IMR-90 (cell line): ENCODE results near the gene DNM2.

Experiments used
- BHLHE40 ChIP-seq: fragments of 150-350 bp; IDR thresholded peaks from 2 replicates; pipeline ENCODE4 v1.6.1; 2016; ENCODE audit warnings: mild to moderate bottlenecking, low read depth, low read length
- CEBPB ChIP-seq: IDR thresholded peaks from 2 replicates; pipeline ENCODE4 v1.6.1; 2012; ENCODE audit warnings: low read depth, low read length, improper control_type of control experiment
- CHD1 ChIP-seq: IDR thresholded peaks from 2 replicates; pipeline ENCODE4 v1.6.1; 2012; ENCODE audit warnings: low read depth, low read length, improper control_type of control experiment
- FOS ChIP-seq: fragments of 150-350 bp; IDR thresholded peaks from 2 replicates; pipeline ENCODE4 v1.6.1; 2016; ENCODE audit warnings: low read depth, low read length
- MAFK ChIP-seq: IDR thresholded peaks from 2 replicates; pipeline ENCODE4 v1.6.1; 2012; ENCODE audit warnings: low read depth, low read length, improper control_type of control experiment
- MAZ ChIP-seq: IDR thresholded peaks from 2 replicates; pipeline ENCODE4 v1.6.1; 2012; ENCODE audit warnings: low read depth, mild to moderate bottlenecking, low read length, improper control_type of control experiment, moderate library complexity, borderline replicate concordance
- MXI1 ChIP-seq: IDR thresholded peaks from 2 replicates; pipeline ENCODE4 v1.6.1; 2012; ENCODE audit warnings: low read depth, mild to moderate bottlenecking, low read length, moderate library complexity, borderline replicate concordance
- POLR2A ChIP-seq: IDR thresholded peaks from 2 replicates; pipeline ENCODE4 v1.6.1; 2012; ENCODE audit warnings: mild to moderate bottlenecking, low read depth, low read length
- RAD21 ChIP-seq: IDR thresholded peaks from 2 replicates; pipeline ENCODE4 v1.6.1; 2012; ENCODE audit warnings: low read length, improper control_type of control experiment
- RCOR1 ChIP-seq: IDR thresholded peaks from 2 replicates; pipeline ENCODE4 v1.6.1; 2012; ENCODE audit warnings: mild to moderate bottlenecking, low read length, improper control_type of control experiment; ENCODE audit not compliant: insufficient replicate concordance
- RFX5 ChIP-seq: IDR thresholded peaks from 2 replicates; pipeline ENCODE4 v1.8.0; 2012; ENCODE audit warnings: low read depth, mild to moderate bottlenecking, low read length, moderate library complexity
- SMC3 ChIP-seq: fragments of 150-350 bp; IDR thresholded peaks from 2 replicates; pipeline ENCODE4 v1.6.1; 2016; ENCODE audit warnings: low read depth, mild to moderate bottlenecking, antibody characterized with exemption, low read length, moderate library complexity
- USF2 ChIP-seq: fragments of 150-350 bp; IDR thresholded peaks from 2 replicates; pipeline ENCODE4 v1.6.1; 2017; ENCODE audit warnings: mild to moderate bottlenecking, antibody characterized with exemption, low read length, low read depth
- TF ChIP-seq, protein P1 (sequence below): conservative IDR thresholded peaks from 2 replicates; pipeline ENCODE4 v1.5.1; 2012; ENCODE audit warnings: mild to moderate bottlenecking, low read depth, low read length, improper control_type of control experiment

- no peak for TF ChIP-seq POLR2A
- TF ChIP-seq, protein P1, sequence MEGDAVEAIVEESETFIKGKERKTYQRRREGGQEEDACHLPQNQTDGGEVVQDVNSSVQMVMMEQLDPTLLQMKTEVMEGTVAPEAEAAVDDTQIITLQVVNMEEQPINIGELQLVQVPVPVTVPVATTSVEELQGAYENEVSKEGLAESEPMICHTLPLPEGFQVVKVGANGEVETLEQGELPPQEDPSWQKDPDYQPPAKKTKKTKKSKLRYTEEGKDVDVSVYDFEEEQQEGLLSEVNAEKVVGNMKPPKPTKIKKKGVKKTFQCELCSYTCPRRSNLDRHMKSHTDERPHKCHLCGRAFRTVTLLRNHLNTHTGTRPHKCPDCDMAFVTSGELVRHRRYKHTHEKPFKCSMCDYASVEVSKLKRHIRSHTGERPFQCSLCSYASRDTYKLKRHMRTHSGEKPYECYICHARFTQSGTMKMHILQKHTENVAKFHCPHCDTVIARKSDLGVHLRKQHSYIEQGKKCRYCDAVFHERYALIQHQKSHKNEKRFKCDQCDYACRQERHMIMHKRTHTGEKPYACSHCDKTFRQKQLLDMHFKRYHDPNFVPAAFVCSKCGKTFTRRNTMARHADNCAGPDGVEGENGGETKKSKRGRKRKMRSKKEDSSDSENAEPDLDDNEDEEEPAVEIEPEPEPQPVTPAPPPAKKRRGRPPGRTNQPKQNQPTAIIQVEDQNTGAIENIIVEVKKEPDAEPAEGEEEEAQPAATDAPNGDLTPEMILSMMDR: no peak
- TF ChIP-seq SMC3: no peak
- no peak for TF ChIP-seq CHD1
- no peak for TF ChIP-seq BHLHE40
- no peak for TF ChIP-seq RAD21
- TF ChIP-seq RFX5: no peak
- TF ChIP-seq USF2: no peak
- no peak for TF ChIP-seq MAFK
- no peak for TF ChIP-seq CEBPB
- TF ChIP-seq FOS: no peak
- TF ChIP-seq MXI1: no peak
- no peak for TF ChIP-seq MAZ
- no peak for TF ChIP-seq RCOR1
Measured at GRCh38 chr19:10876459-10877240, 158.8 kb downstream of the DNM2 start.
